GM21737 (cell line): ENCODE results near the gene SLC5A10.

Experiments
- ATAC-seq: cut with Tn5 transposase; IDR thresholded peaks from one replicate; pipeline ENCODE4 v1.9.1; 2021; ENCODE audit warnings: mild to moderate bottlenecking, moderate library complexity; ENCODE audit not compliant: unreplicated experiment

Gene SLC5A10

GRCh38 chr17:18963126-18964017 lies 11.4 kb downstream of the SLC5A10 start:
- ATAC-seq = no peak

- no peak for ATAC-seq
Measured at GRCh38 chr17:18964018-18964351, 12.0 kb downstream of the SLC5A10 start.

DNA sequence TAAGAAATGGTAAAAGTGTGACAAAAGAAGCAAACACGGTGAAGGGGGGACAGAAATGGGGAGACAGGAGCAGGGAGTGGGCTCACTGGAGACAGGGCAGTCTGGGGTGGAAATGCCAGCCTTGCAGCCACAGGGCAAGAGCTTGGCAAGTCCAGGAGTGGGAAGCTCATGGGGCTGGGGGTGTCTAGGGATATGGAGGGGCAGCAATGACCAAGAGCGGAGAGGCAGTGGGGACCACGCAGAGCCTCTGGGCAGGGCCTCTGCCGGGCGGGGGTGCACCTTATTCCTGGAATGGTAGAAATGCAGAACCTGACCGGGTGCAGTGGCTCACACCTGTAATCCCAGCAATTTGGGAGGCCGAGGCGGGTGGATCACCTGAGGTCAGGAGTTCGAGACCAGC lies 12.6 kb downstream of the SLC5A10 start:
- no peak for ATAC-seq

GRCh38 chr17:18965530-18966236 lies 13.7 kb downstream of the SLC5A10 start:
- ATAC-seq = no peak

DNA sequence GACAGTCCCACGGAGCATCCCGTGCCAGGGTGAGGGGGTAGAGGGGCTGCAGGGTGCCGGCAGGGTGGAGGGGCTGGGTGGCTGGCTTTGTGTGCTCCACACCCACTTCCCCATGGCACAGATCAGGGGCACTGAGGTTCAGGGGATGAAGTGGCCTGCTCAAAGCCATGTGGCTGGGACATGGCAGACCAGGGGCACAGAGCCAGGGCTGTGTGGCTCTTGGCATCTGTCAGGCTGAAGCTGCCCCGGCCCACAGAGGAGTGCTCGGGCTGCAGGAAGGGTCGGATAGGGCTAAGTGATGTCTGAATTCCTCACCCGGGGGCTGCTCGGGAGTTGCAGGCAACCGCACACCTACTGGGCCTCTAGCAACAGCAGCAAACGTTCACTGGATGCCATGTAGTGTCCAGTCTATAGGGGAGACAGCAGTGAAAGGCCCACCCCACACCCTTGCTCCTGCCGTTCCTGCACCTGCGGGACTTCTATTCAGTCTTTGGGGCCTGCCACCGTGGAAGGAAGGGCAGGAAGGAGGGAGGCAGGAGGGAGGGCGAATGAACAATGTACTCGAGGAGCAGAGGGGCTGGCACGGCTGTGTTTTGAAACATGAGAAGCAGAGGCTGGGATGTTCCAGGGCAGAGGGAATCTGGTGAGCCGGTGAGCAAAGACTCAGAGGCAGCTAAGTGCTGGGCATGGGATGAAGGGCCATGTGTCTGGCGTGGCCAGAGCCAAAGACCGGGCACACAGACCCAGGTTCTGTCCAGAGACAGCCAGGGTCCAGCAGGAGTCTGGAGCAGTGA lies 15.1 kb downstream of the SLC5A10 start:
- ATAC-seq = no peak

- ATAC-seq = no peak
Measured at GRCh38 chr17:18967916-18968315, 16.0 kb downstream of the SLC5A10 start.

DNA sequence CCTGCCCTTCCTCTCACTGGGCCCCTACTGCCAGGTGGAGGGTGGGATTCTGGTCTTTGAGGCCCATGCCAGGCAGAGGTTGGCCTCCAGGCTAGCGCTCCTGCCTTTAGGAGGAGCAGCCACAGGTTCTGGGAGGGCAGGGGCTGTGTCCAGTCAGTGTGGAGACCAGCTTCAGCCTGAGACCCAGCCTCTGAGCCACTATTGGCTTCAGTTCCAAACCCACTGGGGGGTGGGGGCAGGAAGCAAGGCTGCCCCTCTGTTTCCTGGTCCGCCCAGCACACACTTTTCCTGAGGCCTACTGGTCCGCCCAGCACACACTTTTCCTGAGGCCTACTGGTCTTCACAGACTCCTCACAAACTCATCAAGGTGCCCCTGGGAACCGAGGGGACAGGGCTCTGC lies 16.4 kb downstream of the SLC5A10 start:
- ATAC-seq = no peak

DNA sequence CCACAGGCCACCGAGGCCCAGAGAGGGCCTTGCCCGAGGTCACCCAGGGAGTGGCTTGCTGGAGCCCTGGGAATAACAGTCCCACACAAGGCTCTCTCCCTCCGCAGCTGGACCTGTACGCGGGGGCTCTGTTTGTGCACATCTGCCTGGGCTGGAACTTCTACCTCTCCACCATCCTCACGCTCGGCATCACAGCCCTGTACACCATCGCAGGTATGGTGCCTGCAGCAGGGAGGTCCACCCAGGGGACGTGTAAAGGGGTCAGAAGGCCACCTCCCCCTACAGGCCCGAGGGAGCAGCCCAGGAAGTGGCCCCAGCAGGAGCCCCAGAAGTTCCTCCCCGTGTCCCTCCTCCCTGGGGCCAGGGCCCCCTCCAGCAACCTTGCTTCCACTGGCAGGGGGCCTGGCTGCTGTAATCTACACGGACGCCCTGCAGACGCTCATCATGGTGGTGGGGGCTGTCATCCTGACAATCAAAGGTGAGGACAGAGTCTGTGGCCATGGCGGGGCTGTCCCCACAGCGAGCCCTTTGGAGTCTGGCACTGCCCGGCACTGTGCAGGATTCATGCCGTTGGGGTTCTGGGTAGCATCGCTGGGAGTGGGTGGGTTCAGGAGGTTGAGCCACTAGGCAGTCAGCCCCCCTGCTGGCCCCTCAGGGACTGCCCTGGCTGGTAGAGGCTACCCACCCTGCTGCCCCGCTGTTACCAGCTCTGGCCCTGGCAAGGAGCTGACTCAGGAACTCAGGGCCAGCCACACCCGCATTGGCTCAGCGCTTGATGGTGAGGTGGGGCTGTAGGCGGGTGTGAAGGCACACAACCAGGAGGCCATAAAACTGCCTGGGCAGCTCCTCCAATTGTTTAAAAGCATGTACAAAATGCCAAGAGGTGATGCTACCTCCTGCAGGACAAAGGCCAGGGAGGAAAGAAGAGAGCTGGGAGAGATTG lies 17.3 kb downstream of the SLC5A10 start:
- no peak for ATAC-seq

GRCh38 chr17:18970582-18971480 lies 18.9 kb downstream of the SLC5A10 start:
- ATAC-seq = no peak

- no peak for ATAC-seq
Measured at GRCh38 chr17:18971801-18972200, 19.8 kb downstream of the SLC5A10 start.

- ATAC-seq = no peak
Measured at GRCh38 chr17:18974407-18975149, 22.6 kb downstream of the SLC5A10 start.

DNA sequence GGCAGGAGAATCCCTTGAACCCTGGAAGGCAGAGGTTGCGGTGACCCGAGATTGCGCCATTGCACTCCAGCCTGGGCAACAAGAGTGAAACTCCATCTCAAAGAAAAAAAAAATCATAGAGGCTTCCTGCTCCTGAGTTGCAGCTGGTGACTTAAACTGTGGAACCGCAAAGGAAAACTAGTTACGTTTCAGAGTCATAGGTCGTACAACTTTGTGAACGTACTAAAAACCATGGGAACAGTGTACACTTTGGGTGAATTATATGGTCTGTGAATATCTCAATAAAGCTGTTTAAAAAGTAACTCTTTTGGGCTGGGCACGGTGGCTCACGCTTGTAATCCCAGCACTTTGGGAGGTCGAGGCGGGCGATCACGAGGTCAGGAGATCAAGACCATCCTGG lies 23.6 kb downstream of the SLC5A10 start:
- no peak for ATAC-seq

DNA sequence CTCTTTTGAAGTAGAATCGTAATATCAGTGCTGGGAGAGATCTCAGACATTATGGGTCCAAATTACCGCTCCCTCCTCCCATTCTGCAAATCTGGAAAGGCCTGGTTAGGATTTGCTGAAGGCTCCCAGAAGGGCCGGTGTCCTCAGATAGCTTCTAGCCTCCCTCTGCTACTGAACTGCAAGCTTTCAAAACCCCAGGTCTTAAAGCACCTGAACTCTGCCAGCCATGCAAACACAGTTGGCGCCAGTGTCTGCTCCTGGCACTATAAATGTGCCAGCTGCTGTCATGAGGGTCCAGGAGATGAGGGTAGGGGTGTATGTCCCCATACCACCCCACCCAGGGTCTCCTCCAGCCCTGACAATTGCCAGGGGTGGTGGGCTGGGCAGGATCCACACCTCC lies 24.2 kb downstream of the SLC5A10 start:
- no peak for ATAC-seq

GRCh38 chr17:18977021-18977420 lies 25.1 kb downstream of the SLC5A10 start:
- no peak for ATAC-seq

DNA sequence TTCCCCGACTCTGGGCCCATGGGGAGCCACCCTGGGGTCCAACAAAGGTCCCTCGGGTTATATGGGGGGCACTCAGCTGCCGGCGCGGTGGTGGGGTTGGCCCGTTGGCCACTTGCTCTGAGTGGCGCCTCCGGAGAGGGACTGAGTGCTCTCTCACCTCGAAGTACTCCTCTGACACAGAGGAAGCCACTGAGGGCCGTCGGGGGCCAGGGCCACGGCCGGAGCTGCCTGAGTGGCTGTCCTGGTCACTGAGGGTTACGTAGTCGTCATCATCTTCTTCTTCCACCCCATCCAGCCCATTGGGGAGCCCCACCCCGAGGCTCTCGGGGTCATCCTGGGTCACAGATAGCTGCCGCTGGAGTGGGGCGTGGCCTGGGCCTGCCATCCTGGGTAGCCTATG lies 25.7 kb downstream of the SLC5A10 start:
- no peak for ATAC-seq

GRCh38 chr17:18978050-18978449 lies 26.1 kb downstream of the SLC5A10 start:
- no peak for ATAC-seq

DNA sequence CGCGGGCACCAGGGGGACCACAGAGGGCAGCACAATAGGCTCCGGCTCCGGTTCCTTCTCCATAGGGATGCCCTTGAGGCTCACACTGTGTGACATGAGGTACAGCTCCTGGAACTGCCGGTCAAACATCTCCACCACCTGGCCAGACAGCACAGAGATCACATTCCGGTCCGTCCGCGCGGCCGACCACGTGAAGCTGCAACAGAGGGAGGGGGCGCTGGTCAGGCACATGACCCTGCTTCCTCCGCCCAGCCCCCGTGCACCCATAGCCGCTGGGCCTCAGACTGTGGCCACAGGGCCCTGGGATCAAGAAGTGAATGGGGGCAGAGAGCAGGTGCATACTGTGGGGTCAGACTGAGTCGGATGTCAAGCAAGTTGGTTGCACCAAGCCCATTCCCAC lies 26.7 kb downstream of the SLC5A10 start:
- ATAC-seq = no peak

DNA sequence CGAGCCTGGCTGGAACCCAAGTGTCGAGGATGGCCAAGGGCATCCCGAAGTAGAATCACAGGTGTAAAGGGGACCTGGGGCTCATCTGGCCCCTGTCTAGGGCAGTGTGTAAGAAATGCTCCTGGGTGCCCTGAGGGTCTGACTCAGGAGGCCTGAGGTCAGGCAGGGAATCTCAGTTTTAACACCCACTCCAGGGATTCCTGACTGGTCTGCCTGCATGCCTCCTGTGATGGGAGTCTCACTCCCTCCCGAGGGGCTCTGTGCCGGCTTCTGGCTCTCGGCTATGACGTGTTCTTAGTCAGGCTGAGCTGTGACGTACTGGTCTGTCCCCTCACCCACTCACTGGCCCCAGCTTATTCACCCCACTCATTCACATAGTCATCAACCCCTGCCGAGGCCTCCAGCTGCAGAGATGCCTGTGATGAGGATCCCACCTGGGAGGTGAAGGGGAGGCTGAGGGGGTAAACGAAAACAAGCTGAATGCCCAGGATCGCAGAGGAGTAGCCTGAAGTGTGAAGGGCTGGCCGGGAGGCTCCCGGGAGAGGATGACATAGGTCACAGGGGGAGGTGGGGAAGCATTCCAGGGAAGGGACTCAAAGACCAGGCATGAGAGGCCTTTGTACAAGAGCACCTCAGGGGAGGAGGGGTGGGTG lies 28.8 kb downstream of the SLC5A10 start:
- no peak for ATAC-seq
